ENCODE data around the gene SCGB1C1. TPM values are rescaled to one million over a fixed set of nuclear protein-coding genes. Genes with fewer than 3 reads are reported as not detected.
"Not testable (repeated sequence)": the region's sequence is repeated elsewhere in the genome, so short reads cannot be mapped to it uniquely, and the experiment has no call there.

The SCGB1C1 gene
- total RNA-seq, 2 donors from 2014 or later, result not detected

GRCh38 chr11:191490-192478 is 1.1 kb upstream of the SCGB1C1 start:
- TF ChIP-seq CTCF (conservative IDR thresholded peaks at IDR 0.05), result peak; percentile 44
- DNase-seq, result peak; percentile 33
- not testable (repeated sequence) for H3K27ac Mint-ChIP-seq; H3K27ac ChIP-seq (ENCODE audit: low read depth, low read length); H3K9ac ChIP-seq (ENCODE audit: extremely low read depth, low read length, poor library complexity, severe bottlenecking); H3K36me3 ChIP-seq (ENCODE audit: control insufficient read depth, insufficient read depth, low read length); H3K9me3 Mint-ChIP-seq; H3K36me3 Mint-ChIP-seq (ENCODE audit: low read depth); H3K27me3 Mint-ChIP-seq (ENCODE audit: insufficient read depth); H3K4me1 Mint-ChIP-seq; H3K27me3 ChIP-seq (ENCODE audit: control insufficient read depth, insufficient read depth, low read length, poor library complexity, severe bottlenecking); H3K4me3 Mint-ChIP-seq; H3K4me3 ChIP-seq (ENCODE audit: low read length); H3K9me3 ChIP-seq (ENCODE audit: control insufficient read depth, low read length); H3K4me1 ChIP-seq (ENCODE audit: control insufficient read depth, insufficient read depth, low read length)
- no CpG with 5 or more reads among the region's 8 CpGs for WGBS, 2 experiments (ENCODE audit: insufficient coverage in 1 of 2, insufficient read length in 1 of 2)

DNA sequence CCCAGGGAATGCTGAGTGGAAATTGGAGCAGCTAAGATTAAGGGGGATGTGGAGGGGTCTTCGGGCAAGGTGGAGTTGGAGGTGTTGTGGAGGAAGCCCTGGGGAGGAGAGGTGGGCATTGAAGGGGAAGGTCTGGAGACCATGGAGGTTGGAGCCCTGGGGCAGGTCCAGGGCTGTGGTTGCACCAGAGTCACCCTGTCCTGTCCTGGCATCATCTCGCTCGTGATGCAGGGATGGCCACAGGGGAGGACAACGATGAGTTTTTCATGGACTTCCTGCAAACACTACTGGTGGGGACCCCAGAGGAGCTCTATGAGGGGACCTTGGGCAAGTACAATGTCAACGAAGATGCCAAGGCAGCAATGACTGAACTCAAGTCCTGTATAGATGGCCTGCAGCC is 603 bp downstream of the SCGB1C1 start:
- H3K27ac ChIP-seq (ENCODE audit: low read depth, low read length); H3K4me3 ChIP-seq (ENCODE audit: low read length); DNase-seq; H3K9ac ChIP-seq (ENCODE audit: extremely low read depth, low read length, poor library complexity, severe bottlenecking); H3K9me3 Mint-ChIP-seq; H3K4me1 ChIP-seq (ENCODE audit: control insufficient read depth, insufficient read depth, low read length); H3K36me3 ChIP-seq (ENCODE audit: control insufficient read depth, insufficient read depth, low read length); H3K27me3 Mint-ChIP-seq (ENCODE audit: insufficient read depth); H3K9me3 ChIP-seq (ENCODE audit: control insufficient read depth, low read length); H3K27ac Mint-ChIP-seq; H3K27me3 ChIP-seq (ENCODE audit: control insufficient read depth, insufficient read depth, low read length, poor library complexity, severe bottlenecking); H3K4me1 Mint-ChIP-seq; H3K4me3 Mint-ChIP-seq; H3K36me3 Mint-ChIP-seq (ENCODE audit: low read depth): not testable (repeated sequence)
- 40 to 85% methylated on average over 1 to 5 of the region's 5 CpGs for WGBS, 2 experiments (ENCODE audit: insufficient coverage in 1 of 2, insufficient read length in 1 of 2)

DNA sequence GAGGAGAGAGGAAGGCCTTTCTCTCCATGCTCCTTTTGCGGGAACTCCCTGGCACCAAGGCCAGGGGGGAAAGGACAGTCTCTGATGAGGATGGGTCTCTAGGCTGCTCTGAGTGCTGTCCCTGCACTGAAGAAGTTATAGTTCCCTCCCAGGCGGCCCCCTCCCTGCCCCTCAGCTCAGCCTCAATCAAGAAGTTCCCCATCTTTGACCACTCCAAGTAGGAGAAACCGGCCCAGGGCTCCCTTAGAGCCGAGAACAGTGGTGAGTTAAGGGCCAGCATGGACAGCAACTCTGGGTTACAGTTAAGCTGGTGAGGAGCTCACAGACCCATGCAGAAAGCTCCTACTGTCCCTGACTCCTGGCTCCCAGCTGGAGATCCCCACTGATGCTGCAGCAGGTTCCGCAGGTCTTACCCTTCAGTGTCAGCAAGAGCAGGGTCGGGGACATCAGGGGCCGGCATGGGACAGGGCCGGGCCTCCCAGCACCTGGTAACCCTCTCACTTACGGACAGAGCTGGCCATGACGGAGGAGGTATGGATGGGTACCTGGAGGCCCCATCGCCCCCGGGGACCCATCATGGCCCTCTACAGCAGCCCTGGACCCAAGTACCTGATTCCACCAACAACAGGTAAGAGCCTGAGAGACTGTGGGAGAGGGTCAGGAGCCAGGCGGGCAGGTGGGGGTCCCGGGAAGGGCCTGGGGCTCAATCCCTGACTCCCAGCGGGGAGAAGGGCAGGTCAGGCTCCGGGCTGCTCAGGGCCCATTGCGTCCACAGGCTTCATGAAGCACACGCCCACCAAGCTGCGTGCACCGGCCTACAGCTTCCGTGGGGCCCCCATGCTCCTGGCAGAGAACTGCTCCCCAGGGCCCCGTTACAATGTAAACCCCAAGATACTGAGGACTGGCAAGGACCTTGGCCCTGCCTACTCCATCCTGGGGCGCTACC is 4.2 kb downstream of the SCGB1C1 start:
- Histone ChIP-seq H3K9me3 (ENCODE audit: control insufficient read depth, low read length) (no peaks in the 10 kb centered on the region), H3K27ac (ENCODE audit: low read depth, low read length) (no peak overlapping the region), H3K9ac (ENCODE audit: extremely low read depth, low read length, poor library complexity, severe bottlenecking) (no peak overlapping the region), H3K27me3 (ENCODE audit: control insufficient read depth, insufficient read depth, low read length, poor library complexity, severe bottlenecking) (no peaks in the 10 kb centered on the region), H3K4me3 (ENCODE audit: low read length) (no peak overlapping the region), H3K36me3 (ENCODE audit: control insufficient read depth, insufficient read depth, low read length) (peaks cover 9% of the 10 kb centered on the region), H3K4me1 (ENCODE audit: control insufficient read depth, insufficient read depth, low read length) (peaks cover 4% of the 10 kb centered on the region)
- H3K4me1 Mint-ChIP-seq, result peaks cover 2% of the 10 kb centered on the region
- no peak overlapping the region for H3K4me3 Mint-ChIP-seq
- peak; percentile 35 for DNase-seq
- WGBS, 2 experiments (ENCODE audit: insufficient coverage in 1 of 2, insufficient read length in 1 of 2), result 93 to 96% methylated on average over 13 to 23 of the region's 23 CpGs
- peaks cover 10% of the 10 kb centered on the region for H3K36me3 Mint-ChIP-seq (ENCODE audit: low read depth)
- no peak overlapping the region for H3K27ac Mint-ChIP-seq
- peaks cover 1% of the 10 kb centered on the region for H3K9me3 Mint-ChIP-seq
- TF ChIP-seq CTCF (conservative IDR thresholded peaks at IDR 0.05), result no peak
- H3K27me3 Mint-ChIP-seq (ENCODE audit: insufficient read depth), result peaks cover 2% of the 10 kb centered on the region
